Activated CD8-positive, alpha-beta T cell treated with anti-CD3 and anti-CD28 coated beads for 36 hours (primary cell): ENCODE measurements around the gene GSTA1. TPM values are rescaled to one million over a fixed set of nuclear protein-coding genes. Genes with fewer than 3 reads are reported as not detected.
"Not testable (repeated sequence)": the region's sequence is repeated elsewhere in the genome, so short reads cannot be mapped to it uniquely, and the experiment has no call there.

ENCODE experiments used
- ATAC-seq: fragments of 200-7000 bp; cut with Tn5 transposase; one replicate; pipeline ENCODE4 v1.10.0; 2021; ENCODE audit warnings: mild to moderate bottlenecking, moderate library complexity
- CTCF ChIA-PET: fragments of 350-600 bp; sonication (Branson Sonifier 250); formaldehyde crosslinking; loops from one replicate; lab custom pipeline; 2021; ENCODE audit warnings: antibody characterized with exemption; lab: Charles Lee
- POLR2A ChIA-PET: fragments of 350-600 bp; sonication (Branson Sonifier 250); formaldehyde crosslinking; loops from one replicate; lab custom pipeline; 2021; ENCODE audit warnings: antibody characterized with exemption; lab: Charles Lee
- DNase-seq: peaks from one replicate; pipeline ENCODE4 v3.0.0-alpha.2; 2020
- H3K27ac Mint-ChIP-seq: one replicate; pipeline ENCODE4 v1.8.0; 2021; ENCODE audit warnings: mild to moderate bottlenecking, mixed read lengths
- H3K27me3 Mint-ChIP-seq: one replicate; pipeline ENCODE4 v1.8.0; 2021; ENCODE audit warnings: mixed read lengths
- H3K36me3 Mint-ChIP-seq: one replicate; pipeline ENCODE4 v1.8.0; 2021; ENCODE audit warnings: low read depth, mixed read lengths
- H3K4me1 Mint-ChIP-seq: one replicate; pipeline ENCODE4 v1.8.0; 2021; ENCODE audit warnings: low read depth, mixed read lengths
- H3K4me3 Mint-ChIP-seq: one replicate; pipeline ENCODE4 v1.8.0; 2021; ENCODE audit warnings: mild to moderate bottlenecking, moderate library complexity, mixed read lengths
- H3K9me3 Mint-ChIP-seq: one replicate; pipeline ENCODE4 v1.8.0; 2021; ENCODE audit warnings: mixed read lengths
- intact Hi-C: fragments of 100-400 bp; cut with micrococcal nuclease; formaldehyde crosslinking; loops from one replicate; pipeline ENCODE4 v1.10.0; 2022
- total RNA-seq, 2 experiments: library from RNA; stranded (reverse); gene quantifications; one replicate each; pipeline ENCODE4 v1.2.3, GENCODE V29; 2021
- TF ChIP-seq, protein P1 (sequence below): fragments of 200-600 bp; IDR thresholded peaks from one replicate; pipeline ENCODE4 v1.8.0; 2022; ENCODE audit warnings: antibody characterized with exemption, mild to moderate bottlenecking

GSTA1 gene
- total RNA-seq, 2 experiments from 2014 or later = not detected

DNA sequence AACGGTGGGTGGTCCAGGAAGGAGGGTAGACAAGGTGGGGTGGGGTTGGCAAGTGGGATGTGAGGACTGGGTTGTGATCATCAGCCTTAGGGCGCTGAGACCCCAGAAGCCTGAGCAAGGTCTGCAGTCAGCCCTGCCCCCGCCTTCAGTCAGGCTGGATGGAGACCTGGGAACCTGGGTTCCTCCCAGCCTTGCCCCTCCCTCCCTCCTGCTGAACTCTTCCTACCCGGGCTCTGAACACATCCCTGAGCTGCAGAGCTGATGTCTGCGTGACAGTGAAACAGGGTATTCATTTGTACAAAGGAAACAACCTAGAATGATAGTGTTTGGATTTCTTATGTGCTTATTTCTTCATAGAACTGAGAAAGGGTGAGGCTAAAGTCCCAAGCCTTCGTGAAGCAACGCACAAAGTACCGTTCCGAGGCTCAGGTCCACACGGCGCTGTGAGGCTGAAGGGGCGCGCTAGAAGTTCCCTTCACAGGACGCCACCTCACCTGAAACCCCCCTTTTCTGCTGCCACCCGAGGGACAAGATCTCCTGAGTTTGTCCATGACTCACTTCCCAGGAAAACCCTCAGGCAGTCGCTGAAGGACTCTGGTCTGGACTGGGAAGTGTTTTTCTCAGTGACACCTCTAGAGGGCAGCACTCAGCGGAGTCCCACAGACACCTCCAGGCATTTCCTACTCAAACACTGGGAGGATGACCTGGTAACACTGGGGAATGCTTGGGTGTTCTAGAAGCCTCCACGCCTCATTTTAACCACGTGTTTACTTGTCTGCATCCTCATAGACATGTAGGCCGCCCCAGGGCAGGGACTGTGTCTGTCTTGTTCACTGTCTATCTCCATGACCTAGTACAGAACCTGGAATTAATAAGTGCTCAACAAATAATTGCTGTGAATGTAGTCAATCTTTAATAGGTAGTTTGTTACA is 35.8 kb upstream of the GSTA1 start:
- TF ChIP-seq, protein P1, sequence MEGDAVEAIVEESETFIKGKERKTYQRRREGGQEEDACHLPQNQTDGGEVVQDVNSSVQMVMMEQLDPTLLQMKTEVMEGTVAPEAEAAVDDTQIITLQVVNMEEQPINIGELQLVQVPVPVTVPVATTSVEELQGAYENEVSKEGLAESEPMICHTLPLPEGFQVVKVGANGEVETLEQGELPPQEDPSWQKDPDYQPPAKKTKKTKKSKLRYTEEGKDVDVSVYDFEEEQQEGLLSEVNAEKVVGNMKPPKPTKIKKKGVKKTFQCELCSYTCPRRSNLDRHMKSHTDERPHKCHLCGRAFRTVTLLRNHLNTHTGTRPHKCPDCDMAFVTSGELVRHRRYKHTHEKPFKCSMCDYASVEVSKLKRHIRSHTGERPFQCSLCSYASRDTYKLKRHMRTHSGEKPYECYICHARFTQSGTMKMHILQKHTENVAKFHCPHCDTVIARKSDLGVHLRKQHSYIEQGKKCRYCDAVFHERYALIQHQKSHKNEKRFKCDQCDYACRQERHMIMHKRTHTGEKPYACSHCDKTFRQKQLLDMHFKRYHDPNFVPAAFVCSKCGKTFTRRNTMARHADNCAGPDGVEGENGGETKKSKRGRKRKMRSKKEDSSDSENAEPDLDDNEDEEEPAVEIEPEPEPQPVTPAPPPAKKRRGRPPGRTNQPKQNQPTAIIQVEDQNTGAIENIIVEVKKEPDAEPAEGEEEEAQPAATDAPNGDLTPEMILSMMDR = peak; percentile 66
- ChIA-PET CTCF (interaction anchor here (0.9 to 1.2 kb wide), 4 partner anchors 18 to 224 kb away, joined by 3 read pairs; no protein-coding TSS in a partner anchor), POLR2A (no interaction called here)
- Mint-ChIP-seq H3K27me3 (peaks cover 37% of the 10 kb centered on the region), H3K9me3 (no peaks in the 10 kb centered on the region), H3K36me3 (no peaks in the 10 kb centered on the region), H3K4me3 (no peak overlapping the region), H3K27ac (no peak overlapping the region), H3K4me1 (no peaks in the 10 kb centered on the region)
- peak; percentile 83 for ATAC-seq
- DNase-seq = peak; percentile 55
- intact Hi-C loops = no loop called here

DNA sequence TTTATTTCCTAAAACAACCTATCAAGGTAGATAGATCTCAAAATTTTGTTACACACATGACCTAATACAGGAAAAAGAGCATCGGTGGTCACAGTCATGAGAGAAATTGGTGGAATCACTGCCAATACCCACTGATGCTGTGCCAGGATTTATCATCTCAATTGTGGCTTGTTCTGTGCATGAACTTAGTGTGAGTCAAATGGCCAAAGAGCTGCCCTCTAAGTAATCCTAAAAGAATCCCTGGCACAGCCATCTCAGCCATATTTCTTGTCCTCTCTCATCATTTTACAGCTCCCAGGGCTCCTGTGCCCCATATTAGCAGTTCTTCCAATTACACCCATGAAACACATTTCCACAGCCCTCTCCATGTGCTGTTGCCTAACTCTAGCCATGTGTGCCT is 30.9 kb upstream of the GSTA1 start:
- Mint-ChIP-seq H3K4me1 (no peaks in the 10 kb centered on the region), H3K27me3 (peaks cover 34% of the 10 kb centered on the region), H3K9me3 (no peaks in the 10 kb centered on the region), H3K27ac (no peak overlapping the region), H3K4me3 (no peak overlapping the region), H3K36me3 (no peaks in the 10 kb centered on the region)
- ATAC-seq (no peak), DNase-seq (no peak)
- CTCF ChIA-PET = no interaction called here
- intact Hi-C loops = no loop called here
- POLR2A ChIA-PET = no interaction called here
- TF ChIP-seq, protein P1 = no peak

DNA sequence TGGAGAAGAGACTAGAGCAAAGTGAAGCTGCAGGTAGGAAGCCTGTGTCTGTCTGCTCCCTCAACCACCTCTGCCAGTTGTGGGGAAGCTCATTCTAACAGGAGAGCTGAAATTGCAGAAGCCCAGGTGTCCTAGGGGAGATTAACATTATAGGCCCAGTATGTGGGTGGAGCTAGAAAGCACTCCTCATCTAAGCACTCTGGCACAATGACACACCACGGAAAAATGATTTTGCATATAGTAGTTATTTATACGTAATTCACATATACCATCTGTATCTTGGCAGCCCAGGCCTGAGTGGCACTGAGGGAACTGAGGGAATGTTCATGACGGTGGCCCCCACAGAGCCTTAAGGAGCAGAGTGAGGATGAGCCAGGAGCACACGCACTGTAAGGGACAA is 27.3 kb upstream of the GSTA1 start:
- H3K4me1 Mint-ChIP-seq, H3K27ac Mint-ChIP-seq, DNase-seq, CTCF ChIA-PET, H3K4me3 Mint-ChIP-seq, POLR2A ChIA-PET, H3K9me3 Mint-ChIP-seq, ATAC-seq, intact Hi-C loops, H3K36me3 Mint-ChIP-seq: not testable (repeated sequence)
- H3K27me3 Mint-ChIP-seq = peaks cover 14% of the 10 kb centered on the region

- Mint-ChIP-seq H3K9me3 (peaks cover 2% of the 10 kb centered on the region), H3K4me3 (no peak overlapping the region), H3K36me3 (no peaks in the 10 kb centered on the region), H3K4me1 (no peaks in the 10 kb centered on the region), H3K27ac (no peak overlapping the region), H3K27me3 (peaks cover 7% of the 10 kb centered on the region)
- no peak for DNase-seq
- ChIA-PET CTCF (no interaction called here), POLR2A (no interaction called here)
- intact Hi-C loops = no loop called here
- ATAC-seq = no peak
- TF ChIP-seq, protein P1 = no peak
Observed at GRCh38 chr6:52829046-52829817, 25.6 kb upstream of the GSTA1 start.

GRCh38 chr6:52828621-52829020 is 25.0 kb upstream of the GSTA1 start:
- POLR2A ChIA-PET = not testable (repeated sequence)

GRCh38 chr6:52827073-52827783 is 23.6 kb upstream of the GSTA1 start:
- H3K4me3 Mint-ChIP-seq, CTCF ChIA-PET, ATAC-seq, H3K4me1 Mint-ChIP-seq, POLR2A ChIA-PET, H3K27me3 Mint-ChIP-seq, H3K27ac Mint-ChIP-seq, DNase-seq, H3K36me3 Mint-ChIP-seq, H3K9me3 Mint-ChIP-seq: not testable (repeated sequence)
- intact Hi-C loops = loop anchor here (2.0 kb wide), 1 partner anchor 40 kb away; no protein-coding TSS in a partner anchor

More at GRCh38 chr6:52828621-52829020, 25.0 kb upstream of the GSTA1 start:
- H3K4me1 Mint-ChIP-seq, H3K4me3 Mint-ChIP-seq, H3K27me3 Mint-ChIP-seq, H3K27ac Mint-ChIP-seq, H3K9me3 Mint-ChIP-seq, DNase-seq, CTCF ChIA-PET, H3K36me3 Mint-ChIP-seq, ATAC-seq, intact Hi-C loops: not testable (repeated sequence)
